Astrocyte of the spinal cord (primary cell): ENCODE measurements around the gene DENND1A.
A peak's percentile ranks its signal among the peaks of the same experiment; 100 is the strongest.
"Not testable (repeated sequence)": the region's sequence is repeated elsewhere in the genome, so short reads cannot be mapped to it uniquely, and the experiment has no call there.

Source experiments
- DNase-seq: peaks from one replicate; pipeline ENCODE4 v3.0.0; 2011; ENCODE audit warnings: low read depth, low spot score
- H3K4me3 ChIP-seq: 2 replicates; pipeline ENCODE4 v1.5.1; 2011; ENCODE audit warnings: low read depth, mild to moderate bottlenecking, low read length, moderate library complexity
- in situ Hi-C: cut with HindIII; loops from 2 replicates; pipeline ENCODE4 v1.10.0; 2017; ENCODE audit warnings: low sequenced_read_pairs
- TF ChIP-seq, protein P1 (sequence below): IDR thresholded peaks from 2 replicates; pipeline ENCODE4 v1.5.1; 2012; ENCODE audit warnings: low read depth, mild to moderate bottlenecking, low read length, inconsistent platforms

Gene DENND1A

DNA sequence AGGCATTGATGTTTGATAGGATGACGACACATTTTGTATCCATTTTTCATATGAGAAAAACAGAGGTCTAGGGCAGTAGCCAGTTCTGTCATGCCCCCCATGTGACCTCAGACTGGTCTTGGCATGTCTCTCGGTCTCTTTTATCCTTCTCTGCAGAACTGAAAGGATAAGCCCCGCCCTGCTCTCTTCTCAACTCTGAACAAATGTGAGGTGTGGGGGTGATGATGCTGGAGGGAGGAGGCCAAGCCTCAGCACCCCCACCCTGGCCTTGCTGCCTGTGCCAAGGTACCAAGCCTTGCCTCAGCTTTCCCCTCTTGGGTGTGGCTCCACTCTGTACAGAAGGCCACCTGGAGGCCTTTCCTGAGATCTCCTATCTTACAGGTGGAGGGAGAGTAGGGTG is 593.5 kb downstream of the DENND1A start:
- DNase-seq, result no peak
- H3K4me3 ChIP-seq, result no peak overlapping the region
- TF ChIP-seq, protein P1, sequence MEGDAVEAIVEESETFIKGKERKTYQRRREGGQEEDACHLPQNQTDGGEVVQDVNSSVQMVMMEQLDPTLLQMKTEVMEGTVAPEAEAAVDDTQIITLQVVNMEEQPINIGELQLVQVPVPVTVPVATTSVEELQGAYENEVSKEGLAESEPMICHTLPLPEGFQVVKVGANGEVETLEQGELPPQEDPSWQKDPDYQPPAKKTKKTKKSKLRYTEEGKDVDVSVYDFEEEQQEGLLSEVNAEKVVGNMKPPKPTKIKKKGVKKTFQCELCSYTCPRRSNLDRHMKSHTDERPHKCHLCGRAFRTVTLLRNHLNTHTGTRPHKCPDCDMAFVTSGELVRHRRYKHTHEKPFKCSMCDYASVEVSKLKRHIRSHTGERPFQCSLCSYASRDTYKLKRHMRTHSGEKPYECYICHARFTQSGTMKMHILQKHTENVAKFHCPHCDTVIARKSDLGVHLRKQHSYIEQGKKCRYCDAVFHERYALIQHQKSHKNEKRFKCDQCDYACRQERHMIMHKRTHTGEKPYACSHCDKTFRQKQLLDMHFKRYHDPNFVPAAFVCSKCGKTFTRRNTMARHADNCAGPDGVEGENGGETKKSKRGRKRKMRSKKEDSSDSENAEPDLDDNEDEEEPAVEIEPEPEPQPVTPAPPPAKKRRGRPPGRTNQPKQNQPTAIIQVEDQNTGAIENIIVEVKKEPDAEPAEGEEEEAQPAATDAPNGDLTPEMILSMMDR, result no peak
- in situ Hi-C loops, result no loop called here

DNA sequence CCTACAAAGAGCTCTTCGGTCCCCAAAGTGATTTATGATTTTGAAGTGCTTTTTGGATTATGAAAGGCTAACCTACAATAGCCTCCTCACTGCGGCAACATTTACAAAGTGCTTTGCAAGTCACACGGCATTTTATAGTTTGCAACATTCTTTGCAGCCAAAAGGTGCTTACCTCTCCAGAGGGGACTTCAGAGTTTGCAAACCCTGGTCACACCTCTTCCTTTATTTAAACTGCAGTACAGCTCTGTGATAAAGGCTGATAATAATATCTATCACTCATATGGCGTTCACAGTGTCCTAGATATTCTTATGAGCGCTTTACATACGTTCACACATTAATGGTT is 594.0 kb downstream of the DENND1A start:
- no peak overlapping the region for H3K4me3 ChIP-seq
- DNase-seq, result no peak
- TF ChIP-seq, protein P1, result no peak
- in situ Hi-C loops, result no loop called here

DNA sequence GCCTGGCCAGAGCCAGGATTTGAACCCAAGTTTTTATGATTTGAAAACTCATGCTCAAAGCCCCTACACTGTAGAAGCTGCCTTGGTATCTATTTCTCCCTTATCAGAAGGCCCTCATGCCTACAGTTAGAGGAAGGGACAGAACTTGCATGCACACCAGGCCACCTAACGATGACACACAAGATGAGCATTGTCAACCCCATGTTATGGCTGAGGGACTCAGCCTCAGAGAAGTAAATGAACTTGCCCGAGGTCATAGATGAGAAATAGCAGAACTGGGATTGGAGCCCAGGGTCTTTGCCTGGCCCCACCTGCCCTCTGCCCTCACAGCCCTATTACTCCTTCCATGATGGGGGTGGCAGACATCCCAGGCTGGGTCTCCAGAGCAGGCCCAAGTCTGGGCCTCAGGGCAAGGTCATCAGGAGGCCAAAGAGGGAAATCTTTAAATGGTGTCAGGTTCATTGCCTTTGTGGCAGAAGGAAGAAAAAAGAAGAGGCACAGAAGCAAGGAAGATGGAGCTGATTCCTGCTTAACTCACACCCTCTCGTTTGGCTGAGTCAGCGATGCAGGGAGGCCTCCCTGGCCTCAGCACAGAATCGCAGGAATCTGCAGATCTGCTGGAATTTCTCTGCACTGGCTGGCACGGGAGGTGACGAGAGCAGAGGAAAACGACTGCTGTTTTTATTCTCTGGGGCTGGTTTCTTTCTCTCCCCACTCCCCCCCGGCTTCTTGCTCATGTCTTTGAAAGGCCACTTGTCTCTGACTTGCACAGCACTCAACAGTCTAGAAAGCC is 594.5 kb downstream of the DENND1A start:
- in situ Hi-C loops, result no loop called here
- TF ChIP-seq, protein P1, result no peak
- peak; percentile 62 for DNase-seq
- H3K4me3 ChIP-seq, result no peak overlapping the region

DNA sequence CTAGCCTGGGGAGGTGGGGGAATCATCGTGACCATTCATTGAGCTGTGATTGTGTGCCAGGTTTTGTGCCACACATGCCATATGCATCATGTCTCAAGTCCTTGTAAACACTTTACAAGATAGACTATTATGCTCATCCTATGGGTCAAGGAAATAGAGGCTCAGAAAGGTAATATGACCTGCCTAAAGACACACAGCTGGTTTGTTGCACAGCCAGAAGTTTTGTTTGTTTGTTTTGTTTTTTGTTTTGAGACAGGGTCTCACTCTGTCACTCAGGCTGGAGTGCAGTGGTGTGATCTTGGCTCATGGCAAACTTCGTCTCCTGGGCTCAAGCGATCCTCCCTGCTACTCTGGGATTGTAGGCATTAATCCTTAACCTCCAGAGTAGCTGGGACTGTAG is 595.3 kb downstream of the DENND1A start:
- H3K4me3 ChIP-seq, result no peak overlapping the region
- TF ChIP-seq, protein P1, result no peak
- in situ Hi-C loops, result no loop called here
- no peak for DNase-seq

DNA sequence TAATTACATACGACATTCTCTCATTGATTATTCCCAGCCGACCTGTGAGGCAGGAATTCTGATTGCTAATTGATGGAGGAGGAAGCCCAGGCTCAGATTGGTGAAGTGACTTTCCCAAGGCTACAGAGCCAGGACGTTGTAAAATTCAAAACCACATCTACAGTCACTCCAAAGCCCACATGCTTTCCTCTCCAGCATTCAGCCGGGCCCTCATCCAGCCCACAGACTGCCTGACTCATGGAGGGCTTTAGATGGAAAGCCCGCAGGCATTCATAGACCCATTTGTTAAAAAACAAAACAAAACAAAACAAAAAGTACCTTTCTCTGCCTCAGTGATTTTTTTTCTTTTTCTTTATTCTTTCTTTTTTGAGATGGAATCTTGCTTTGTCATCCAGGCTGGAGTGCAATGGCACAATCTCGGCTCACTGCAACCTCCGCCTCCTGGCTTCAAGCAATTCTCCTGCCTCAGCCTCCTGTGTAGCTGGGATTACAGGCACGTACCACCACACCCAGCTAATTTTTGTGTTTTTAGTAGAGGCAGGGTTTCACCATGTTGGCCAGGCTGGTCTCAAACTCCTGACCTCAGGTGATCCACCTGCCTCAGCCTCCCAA is 596.8 kb downstream of the DENND1A start:
- peak; percentile 79 for DNase-seq
- H3K4me3 ChIP-seq, in situ Hi-C loops: not testable (repeated sequence)

DNA sequence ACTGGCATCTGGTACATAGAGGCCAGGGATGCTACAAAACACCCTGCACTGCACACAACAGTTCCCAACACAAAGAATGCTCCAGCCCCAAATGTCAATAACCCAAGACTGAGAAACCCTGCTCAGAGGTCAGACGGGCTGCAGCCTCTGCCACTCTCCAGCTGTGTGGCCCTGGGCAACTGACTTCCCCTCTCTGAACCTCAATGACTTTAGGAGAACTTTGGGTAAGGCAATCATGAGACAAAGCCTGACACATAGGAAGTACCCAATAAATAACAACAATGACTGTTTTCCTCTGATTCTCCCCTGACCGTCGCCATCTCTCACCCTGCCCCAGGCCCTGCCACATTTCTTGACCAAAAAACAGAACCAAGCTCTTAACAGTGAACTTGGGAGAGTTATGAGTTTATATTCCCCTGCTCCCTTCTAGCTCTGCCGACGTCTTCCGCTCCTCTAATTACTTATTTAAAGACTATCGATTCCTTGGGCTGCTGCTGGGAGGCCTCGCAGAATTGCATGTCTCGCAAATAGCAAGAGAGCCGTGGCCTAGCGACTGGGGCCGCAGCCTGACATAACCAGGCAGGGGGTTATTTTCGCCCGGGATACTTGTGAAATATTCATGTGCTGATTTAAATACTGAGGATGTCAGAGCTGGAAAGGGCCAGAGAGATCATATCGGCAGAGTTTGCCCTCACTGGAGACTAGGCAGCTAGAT is 598.4 kb downstream of the DENND1A start:
- TF ChIP-seq, protein P1, result no peak
- H3K4me3 ChIP-seq, result no peak overlapping the region
- in situ Hi-C loops, result no loop called here
- DNase-seq, result no peak
